Left colon (tissue), 2 donors: ENCODE data around the gene INPP5A. TPM values are rescaled to one million over a fixed set of nuclear protein-coding genes. Genes with fewer than 3 reads are reported as not detected.

Experiments used
- ATAC-seq: fragments of 200-7000 bp; cut with Tn5 transposase; one replicate; pipeline ENCODE4 v1.9.1; 2020; ENCODE audit warnings: mild to moderate bottlenecking, moderate library complexity
- DNase-seq, 2 donors: peaks; one replicate each; pipeline ENCODE4 v3.0.0-alpha.2; 2020
- intact Hi-C, 2 donors: fragments of 100-400 bp; cut with DNase I in 1 of 2; cut with micrococcal nuclease in 1 of 2; formaldehyde crosslinking; loops; one replicate each; pipeline versions ENCODE4 v1.11.2 to v1.14.0; 2022; cut with DNase I, micrococcal nuclease
- total RNA-seq, 2 donors: library from RNA; stranded (reverse); fragmentation: NEBNext Ultra II Directional; extraction: Animal tissue kit (Norgen Biotek cat#: 25700); gene quantifications; one replicate each; pipeline ENCODE4 v1.2.1, GENCODE V29; 2021
- donor health status: DM: no; HTN: no; CAD: no.
- donor health status: DM: yes; HTN: yes; CAD: no.

Gene INPP5A
- total RNA-seq, 2 donors from 2014 or later = 35.6 to 42.2 TPM

DNA sequence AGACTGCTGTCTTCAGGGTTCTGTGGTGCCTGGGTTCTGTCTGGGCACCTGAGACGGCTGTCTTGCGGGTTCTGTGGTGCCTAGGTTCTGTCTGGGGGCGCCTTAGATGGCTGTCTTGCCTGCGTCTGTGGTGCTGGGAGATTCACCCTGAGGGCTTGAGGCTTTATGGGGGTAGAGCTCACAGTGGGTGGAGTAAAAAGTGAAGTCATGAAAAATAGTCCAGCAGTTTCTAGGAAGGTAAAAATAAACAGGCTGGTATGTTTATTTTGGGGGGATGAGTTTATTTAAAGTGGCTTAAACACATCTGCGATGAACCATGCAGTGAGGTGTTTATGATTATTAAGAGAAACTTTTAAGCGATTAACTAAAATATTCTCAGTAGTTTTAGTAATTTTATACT, 184.1 kb downstream of the INPP5A start:
- ATAC-seq (no peak), DNase-seq (no peak)
- intact Hi-C loops = no loop called here

DNA sequence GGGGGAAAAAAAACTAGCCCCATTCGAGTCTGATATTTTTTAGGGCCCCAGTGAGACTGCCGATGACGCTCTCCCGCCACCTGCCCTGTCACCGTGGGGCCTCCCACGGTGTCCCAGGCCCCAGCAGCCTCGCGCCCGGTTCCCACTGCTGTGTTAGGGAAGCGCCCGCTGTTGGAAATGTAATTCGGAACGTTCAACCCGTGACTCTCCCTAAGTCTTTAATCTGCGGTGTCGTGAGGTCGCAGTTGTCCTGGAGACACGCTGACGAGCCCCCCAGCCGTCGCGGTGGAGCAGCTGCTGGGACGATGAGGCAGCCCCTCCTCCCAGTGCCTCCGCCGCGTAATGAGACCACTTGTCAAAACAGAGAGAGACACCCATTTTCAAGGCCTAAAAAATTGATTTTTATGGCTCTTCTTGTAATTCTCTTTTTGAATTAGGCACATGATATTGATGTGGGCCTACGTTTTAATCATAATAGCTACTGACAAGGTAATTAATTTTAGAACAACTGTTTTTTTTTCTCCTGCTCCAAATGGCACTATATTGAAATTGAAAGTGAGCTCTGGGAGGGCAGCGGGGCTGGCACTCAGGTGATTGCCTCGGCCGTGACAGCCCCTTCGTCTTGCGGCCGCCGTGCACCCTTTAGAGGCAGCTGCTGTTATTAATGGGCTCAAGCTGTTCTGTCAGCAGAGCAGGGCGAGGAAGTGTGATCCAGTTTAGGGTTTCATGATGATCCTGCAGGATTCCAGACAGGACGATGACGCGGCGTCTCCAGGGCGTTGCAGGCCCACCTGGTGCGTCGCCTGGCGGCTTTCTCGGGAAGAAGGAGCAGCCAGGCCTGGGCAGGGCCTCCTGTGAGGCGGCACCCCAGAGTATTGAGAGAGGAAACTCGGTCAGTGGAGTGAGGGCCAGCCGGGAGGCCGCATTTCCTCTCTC, 185.1 kb downstream of the INPP5A start:
- intact Hi-C loops = no loop called here
- ATAC-seq (no peak), DNase-seq (no peak)

DNA sequence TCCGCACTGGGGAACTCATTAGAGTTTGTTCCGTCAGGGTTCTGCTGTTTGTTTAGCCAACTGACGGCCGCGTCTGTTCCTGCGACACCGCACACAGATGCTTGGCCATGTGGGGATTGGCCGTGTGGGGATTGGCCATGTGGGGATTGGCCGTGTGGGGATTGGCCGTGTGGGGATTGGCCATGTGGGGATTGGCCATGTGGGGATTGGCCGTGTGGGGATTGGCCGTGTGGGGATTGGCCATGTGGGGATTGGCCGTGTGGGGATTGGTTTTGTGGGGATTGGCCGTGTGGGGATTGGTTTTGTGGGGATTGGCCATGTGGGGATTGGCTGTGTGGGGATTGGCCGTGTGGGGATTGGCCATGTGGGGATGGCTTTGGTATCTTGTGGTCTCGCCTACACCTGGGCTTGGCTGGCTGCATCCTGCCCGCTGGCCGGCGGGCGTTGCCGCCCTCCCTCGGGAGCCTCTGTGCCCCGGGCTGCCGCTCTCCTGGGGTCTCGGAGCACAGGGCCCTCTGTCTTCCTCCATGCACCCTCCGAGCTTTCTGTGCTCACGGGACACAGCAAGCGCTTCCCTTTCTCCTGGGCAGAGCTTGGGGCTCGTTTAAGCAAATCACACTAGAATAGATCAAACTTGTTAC, 185.9 kb downstream of the INPP5A start:
- ATAC-seq (no peak), DNase-seq (no peak)
- intact Hi-C loops = no loop called here

GRCh38 chr10:132724446-132724845, 186.9 kb downstream of the INPP5A start:
- ATAC-seq (no peak), DNase-seq (no peak)
- intact Hi-C loops = no loop called here

DNA sequence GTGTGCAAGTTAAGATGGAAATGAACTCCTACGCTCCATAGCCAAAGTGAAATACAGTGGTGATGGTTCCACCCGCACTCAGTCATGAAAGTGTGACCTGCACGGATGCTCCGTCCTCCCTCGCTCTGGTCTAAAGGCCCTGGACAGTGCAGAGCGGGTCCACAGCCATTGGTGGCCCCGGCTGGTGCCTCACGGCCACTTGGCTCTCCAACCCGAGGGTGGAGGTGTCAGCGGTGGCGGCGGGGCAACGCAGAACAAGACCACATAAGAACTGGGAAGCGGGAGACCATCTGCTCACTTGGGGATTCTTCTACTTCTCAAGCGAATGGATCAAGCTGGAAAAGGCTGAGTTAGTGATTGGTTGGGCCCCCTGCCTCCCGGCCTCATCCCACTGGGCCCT, 187.6 kb downstream of the INPP5A start:
- DNase-seq (no peak), ATAC-seq (no peak)
- intact Hi-C loops = no loop called here

GRCh38 chr10:132726194-132726593, 188.6 kb downstream of the INPP5A start:
- ATAC-seq (no peak), DNase-seq (no peak)
- intact Hi-C loops = no loop called here

DNA sequence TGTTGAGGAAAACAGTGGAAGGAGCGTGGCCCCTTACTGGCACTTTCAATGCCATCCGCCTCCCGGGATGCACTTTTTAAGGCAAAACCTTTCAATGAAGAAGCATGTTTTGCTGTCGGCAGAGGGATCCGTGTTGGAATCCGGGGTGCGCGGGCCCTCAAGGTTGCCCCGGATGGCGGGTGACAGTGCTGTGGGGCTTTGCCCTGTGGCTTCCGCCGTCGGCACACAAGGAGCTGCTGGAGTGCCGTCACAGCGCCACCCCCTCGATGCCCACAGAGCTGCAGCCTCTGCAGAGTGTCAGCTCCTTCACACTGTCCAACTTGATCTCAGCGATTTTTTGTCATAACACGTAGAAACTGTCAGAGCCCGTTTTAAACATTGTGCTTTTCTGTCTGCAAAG, 189.4 kb downstream of the INPP5A start:
- ATAC-seq (no peak), DNase-seq (no peak)
- intact Hi-C loops = no loop called here

DNA sequence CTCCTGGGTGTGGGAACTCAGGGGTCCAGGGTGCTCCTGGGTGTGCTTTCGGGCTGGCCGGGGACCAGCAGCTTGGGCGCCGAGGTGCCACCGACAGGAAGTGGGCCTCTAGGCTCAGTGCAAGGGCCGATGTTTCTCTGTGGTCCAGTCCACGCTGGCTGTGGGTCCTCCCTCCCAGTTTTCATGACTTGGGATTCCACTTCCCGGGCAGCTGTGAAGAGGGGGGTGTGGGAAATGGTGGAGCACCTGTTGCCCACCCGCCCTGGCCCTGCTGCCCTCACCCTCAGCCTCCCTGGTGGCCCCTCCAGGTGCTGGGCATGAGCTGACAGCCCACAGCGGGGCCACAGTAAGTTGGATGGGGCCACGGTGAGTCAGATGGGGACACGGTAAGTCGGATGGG, 189.8 kb downstream of the INPP5A start:
- ATAC-seq = no peak

DNA sequence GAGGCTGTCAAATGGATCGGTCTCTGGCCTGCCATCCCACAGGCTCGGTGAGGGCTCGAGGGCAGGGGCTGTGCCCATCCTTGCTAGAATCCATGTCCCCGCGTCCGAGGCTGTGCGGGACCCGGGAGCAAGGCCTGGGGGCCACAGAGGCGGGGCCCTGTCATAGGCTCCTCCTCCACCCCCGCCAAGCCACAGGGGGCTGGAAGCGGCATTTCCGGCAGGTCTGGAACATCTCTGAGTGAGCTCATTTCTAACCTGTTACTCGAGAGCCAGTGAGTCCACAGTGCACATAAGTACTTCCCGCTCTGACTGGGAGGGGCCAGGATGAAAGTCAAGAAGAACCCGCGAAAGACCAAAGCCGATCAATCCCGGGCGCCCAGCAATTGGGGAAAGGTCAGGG, 190.7 kb downstream of the INPP5A start:
- ATAC-seq (no peak), DNase-seq (no peak)
- intact Hi-C loops = no loop called here

More for the DNA sequence above, 189.8 kb downstream of the INPP5A start:
- DNase-seq = no peak
- intact Hi-C loops = no loop called here

GRCh38 chr10:132728741-132729140, 191.2 kb downstream of the INPP5A start:
- DNase-seq = no peak
- intact Hi-C loops = no loop called here
- no peak for ATAC-seq

- intact Hi-C loops = no loop called here
- DNase-seq (no peak), ATAC-seq (no peak)
Measured at GRCh38 chr10:132729810-132730572, 192.4 kb downstream of the INPP5A start.

- ATAC-seq = no peak
- intact Hi-C loops = no loop called here
- no peak for DNase-seq
Measured at GRCh38 chr10:132730573-132730953, 193.0 kb downstream of the INPP5A start.

GRCh38 chr10:132732518-132732917, 194.9 kb downstream of the INPP5A start:
- intact Hi-C loops = no loop called here
- no peak for ATAC-seq
- DNase-seq = no peak

DNA sequence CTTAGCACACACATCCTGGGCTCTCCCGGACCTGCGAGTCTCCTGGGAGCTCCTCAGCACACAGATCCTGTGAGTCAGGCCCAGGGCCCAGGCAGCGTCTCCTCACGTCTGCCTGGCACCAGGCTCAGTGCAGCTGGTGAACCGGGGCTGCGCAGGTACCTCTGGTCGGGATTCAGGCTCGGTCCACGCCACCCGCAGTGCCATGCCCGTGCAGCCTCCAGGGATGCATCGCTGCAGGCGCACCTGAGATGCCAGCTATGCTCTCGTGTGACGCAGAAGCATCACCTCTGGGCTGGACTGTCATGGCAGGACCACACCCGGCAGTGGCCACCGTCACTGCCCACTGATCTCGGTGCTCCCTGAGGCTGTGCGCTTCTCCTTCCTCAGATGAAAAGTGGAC, 196.3 kb downstream of the INPP5A start:
- ATAC-seq (no peak), DNase-seq (no peak)
- intact Hi-C loops = no loop called here

GRCh38 chr10:132735341-132735775, 197.8 kb downstream of the INPP5A start:
- no peak for ATAC-seq
- no peak for DNase-seq
- intact Hi-C loops = no loop called here

GRCh38 chr10:132735923-132736391, 198.4 kb downstream of the INPP5A start:
- intact Hi-C loops = no loop called here

DNA sequence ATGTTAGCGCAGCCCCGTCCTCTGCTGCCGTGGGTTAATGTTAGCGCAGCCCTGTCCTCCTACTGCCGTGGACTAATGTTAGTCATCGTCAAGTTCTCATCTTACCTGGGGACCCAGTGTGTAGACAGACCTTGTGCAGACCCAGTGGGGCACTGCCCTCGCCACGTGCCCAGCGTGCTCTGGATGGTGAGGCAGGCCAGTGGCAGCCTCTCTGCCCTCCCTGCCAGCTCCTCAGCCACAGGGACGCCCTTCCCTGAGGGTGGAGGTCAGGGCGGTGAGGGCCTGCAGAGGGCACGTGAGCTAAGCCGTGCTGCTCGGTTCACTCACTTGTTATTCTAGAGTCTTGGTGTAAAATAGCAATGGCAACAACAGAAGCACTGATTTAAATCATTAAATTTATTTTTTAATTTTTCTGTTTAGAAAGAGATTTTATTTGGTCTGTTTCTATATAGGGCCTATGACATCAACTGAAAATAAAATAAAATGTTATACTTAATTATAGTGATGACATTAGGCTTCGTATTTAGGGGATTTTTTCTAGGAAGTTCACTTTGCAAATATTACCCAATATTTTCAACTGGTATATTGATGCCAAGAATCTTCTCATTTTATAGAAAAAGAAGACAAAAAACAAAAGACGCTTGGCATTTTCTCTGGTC, 199.9 kb downstream of the INPP5A start:
- intact Hi-C loops = no loop called here
- ATAC-seq = no peak
- DNase-seq = no peak

More at GRCh38 chr10:132735923-132736391, 198.4 kb downstream of the INPP5A start:
- ATAC-seq = no peak
- no peak for DNase-seq

- ATAC-seq = no peak
- intact Hi-C loops = no loop called here
- no peak for DNase-seq
Measured at GRCh38 chr10:132738454-132739224, 201.1 kb downstream of the INPP5A start.
